HepG2 (cell line): ENCODE data around the gene TRIM9. TPM values are rescaled to one million over a fixed set of nuclear protein-coding genes. Genes with fewer than 3 reads are reported as not detected.

Source experiments
- ELF3 ChIP-seq: IDR thresholded peaks from 2 replicates; pipeline ENCODE4 v1.6.1; 2016; ENCODE audit warnings: missing genetic modification reagents, missing compliant biosample characterization
- GATAD1 ChIP-seq: IDR thresholded peaks from 2 replicates; pipeline ENCODE4 v1.6.1; 2016; ENCODE audit warnings: missing genetic modification reagents, missing compliant biosample characterization
- GMEB1 ChIP-seq: sonication (generic); formaldehyde crosslinking; IDR thresholded peaks from 2 replicates; pipeline ENCODE4 v1.5.1; 2020; ENCODE audit warnings: missing genetic modification reagents, mild to moderate bottlenecking, borderline replicate concordance
- GRHL1 ChIP-seq: sonication (generic); formaldehyde crosslinking; conservative IDR thresholded peaks from 2 replicates; pipeline ENCODE4 v1.8.0; 2022; ENCODE audit warnings: missing genetic modification reagents
- GZF1 ChIP-seq: sonication (generic); formaldehyde crosslinking; IDR thresholded peaks from 2 replicates; pipeline ENCODE4 v1.5.1; 2020; ENCODE audit warnings: mild to moderate bottlenecking, missing genetic modification reagents
- MEIS2 ChIP-seq: sonication (generic); formaldehyde crosslinking; IDR thresholded peaks from 2 replicates; pipeline ENCODE4 v1.9.0; 2021; ENCODE audit warnings: mild to moderate bottlenecking, missing genetic modification reagents
- NR1H2 ChIP-seq: sonication (generic); formaldehyde crosslinking; IDR thresholded peaks from 2 replicates; pipeline ENCODE4 v1.8.1; 2022; ENCODE audit warnings: low read depth, missing genetic modification reagents, borderline replicate concordance
- PAXIP1 ChIP-seq: sonication (generic); formaldehyde crosslinking; conservative IDR thresholded peaks from 2 replicates; pipeline ENCODE4 v1.4.0; 2020; ENCODE audit warnings: mild to moderate bottlenecking, missing genetic modification reagents, moderate library complexity
- POGZ ChIP-seq: sonication (generic); formaldehyde crosslinking; IDR thresholded peaks from 2 replicates; pipeline ENCODE4 v1.4.0; 2020; ENCODE audit warnings: mild to moderate bottlenecking, missing genetic modification reagents
- POLR2AphosphoS2 ChIP-seq: IDR thresholded peaks from 2 replicates; pipeline ENCODE4 v1.6.1; 2011; ENCODE audit warnings: low read depth, low read length, improper control_type of control experiment
- SAP130 ChIP-seq: IDR thresholded peaks from 2 replicates; pipeline ENCODE4 v1.6.1; 2016; ENCODE audit warnings: low read depth
- SOX5 ChIP-seq: IDR thresholded peaks from 2 replicates; pipeline ENCODE4 v1.6.1; 2016; ENCODE audit warnings: borderline replicate concordance
- TRIM24 ChIP-seq: sonication (generic); formaldehyde crosslinking; IDR thresholded peaks from 2 replicates; pipeline ENCODE4 v1.8.0; 2022; ENCODE audit warnings: mild to moderate bottlenecking, missing genetic modification reagents
- ZBTB37 ChIP-seq: sonication (generic); formaldehyde crosslinking; IDR thresholded peaks from 2 replicates; pipeline ENCODE4 v1.4.0; 2020; ENCODE audit warnings: mild to moderate bottlenecking, missing genetic modification reagents
- ZMAT3 ChIP-seq: sonication (generic); formaldehyde crosslinking; conservative IDR thresholded peaks from 2 replicates; pipeline ENCODE4 v1.7.0; 2021; ENCODE audit warnings: missing genetic modification reagents
- ZNF101 ChIP-seq: sonication (generic); formaldehyde crosslinking; IDR thresholded peaks from 2 replicates; pipeline ENCODE4 v1.4.0; 2020; ENCODE audit warnings: mild to moderate bottlenecking, low read depth, missing genetic modification reagents, borderline replicate concordance
- ZNF33B ChIP-seq: sonication (generic); formaldehyde crosslinking; IDR thresholded peaks from 2 replicates; pipeline ENCODE4 v1.5.1; 2020; ENCODE audit warnings: mild to moderate bottlenecking, missing genetic modification reagents
- ZNF549 ChIP-seq: sonication (generic); formaldehyde crosslinking; IDR thresholded peaks from 2 replicates; pipeline ENCODE4 v1.5.0; 2020; ENCODE audit warnings: missing genetic modification reagents
- ZNF569 ChIP-seq: sonication (generic); formaldehyde crosslinking; IDR thresholded peaks from 2 replicates; pipeline ENCODE4 v1.5.0; 2020; ENCODE audit warnings: mild to moderate bottlenecking, missing genetic modification reagents, moderate library complexity, borderline replicate concordance
- ZNF784 ChIP-seq: sonication (generic); formaldehyde crosslinking; IDR thresholded peaks from 2 replicates; pipeline ENCODE4 v1.5.1; 2020; ENCODE audit warnings: missing genetic modification reagents, mild to moderate bottlenecking, borderline replicate concordance
- polyA plus RNA-seq, 8 experiments: library from polyadenylated mRNA; depleted of rRNA in 3 of 8; stranded (reverse) in 7 of 8; unstranded in 1 of 8; fragments of >200 nt; fragmentation: Illumina TruSeq in 4 of 8; extraction: Trizol in 4 of 8; gene quantifications; 2 replicates each; pipeline versions ENCODE4 v1.2.1 to v1.2.3, GENCODE V29; 2011 to 2016; ENCODE audit warnings: low read depth in 4 of 8, missing spikeins in 1 of 8, mixed read lengths in 1 of 8; ENCODE audit not compliant: insufficient read depth in 1 of 8
- total RNA-seq, 5 experiments: library from RNA; depleted of rRNA; stranded (reverse); fragments of >200 nt; fragmentation: Illumina TruSeq; extraction: Trizol; gene quantifications; 2 replicates each; pipeline ENCODE4 v1.2.3, GENCODE V29; 2016; ENCODE audit warnings: low read depth in 1 of 5

Gene TRIM9
- total and polyA plus RNA-seq, 2 of the 13 experiments (the other 11 are each of a cell fraction or from before 2014, with no cell fraction given) = 0.04 to 0.07 TPM

GRCh38 chr14:51035611-51036192 is 59.2 kb downstream of the TRIM9 start (continued):
- peak; percentile 40; the same call in 1 of the 2 replicates for TF ChIP-seq SOX5 (CRISPR knock-in tag)
- TF ChIP-seq GATAD1 (CRISPR knock-in tag) = no peak
- TF ChIP-seq GZF1 (CRISPR knock-in tag) = no peak
- TF ChIP-seq ZNF569 (CRISPR knock-in tag) = no peak
- peak; percentile 52 for TF ChIP-seq PAXIP1
- no peak for TF ChIP-seq ZNF101
- no peak for TF ChIP-seq TRIM24 (CRISPR knock-in tag)
- TF ChIP-seq POGZ (CRISPR knock-in tag) = peak; percentile 18; the same call in 1 of the 2 replicates
- TF ChIP-seq ZBTB37 (CRISPR knock-in tag) = no peak
- TF ChIP-seq SAP130 (CRISPR knock-in tag) = no peak
- 0 out of 2 replicates have a peak, but pooled peaks have one; percentile 39 for TF ChIP-seq ELF3
- no peak for TF ChIP-seq ZNF33B (CRISPR knock-in tag)
- no peak for TF ChIP-seq ZMAT3 (CRISPR knock-in tag)
- TF ChIP-seq NR1H2 (CRISPR knock-in tag) = no peak
- no peak for TF ChIP-seq GRHL1 (CRISPR knock-in tag)
- no peak for TF ChIP-seq ZNF784 (CRISPR knock-in tag)
- no peak for TF ChIP-seq ZNF549
- TF ChIP-seq POLR2AphosphoS2 = no peak
- TF ChIP-seq GMEB1 = no peak
- no peak for TF ChIP-seq MEIS2 (CRISPR knock-in tag)
